A549 (cell line): ENCODE data around the gene HCCS. TPM values are rescaled to one million over a fixed set of nuclear protein-coding genes. Genes with fewer than 3 reads are reported as not detected.
"Not testable (repeated sequence)": the region's sequence is repeated elsewhere in the genome, so short reads cannot be mapped to it uniquely, and the experiment has no call there.

Source experiments
- ATAC-seq, 2 experiments: fragments of 200-7000 bp in 1 of 2; fragments of >200 bp in 1 of 2; cut with Nextera tagmentation in 1 of 2; cut with Tn5 transposase in 1 of 2; 3 replicates each; pipeline versions ENCODE4 v1.8.0 to v1.9.1; 2018 to 2020; ENCODE audit warnings: mild to moderate bottlenecking in 1 of 2, moderate library complexity in 1 of 2
- CTCF ChIA-PET: fragments of 300-600 bp; sonication (Branson Sonifier 250); formaldehyde crosslinking; extraction: SDS; loops from one replicate; lab custom pipeline; 2021; ENCODE audit warnings: antibody characterized with exemption, inconsistent platforms; lab: Yijun Ruan, JAX
- POLR2A ChIA-PET: fragments of 350-600 bp; formaldehyde crosslinking; extraction: SDS; loops from one replicate; lab custom pipeline; 2021; ENCODE audit warnings: antibody characterized with exemption, inconsistent platforms; lab: Yijun Ruan, JAX
- DNase-seq, 2 experiments: peaks; one replicate each; pipeline versions ENCODE4 v3.0.0 to v3.0.0-alpha.2; 2011 to 2016; ENCODE audit warnings: low read depth in 1 of 2, low spot score in 1 of 2
- FAIRE-seq: peaks from 2 replicates; lab custom pipeline; 2011; peaks lifted over from hg19 to GRCh38; lab: Jason Lieb, UNC
- H3K27ac ChIP-seq, 2 experiments: fragments of >200 bp; sonication (Bioruptor Twin); formaldehyde crosslinking; 3 replicates each; pipeline ENCODE4 v1.5.1; 2016 to 2017
- H3K4me1 ChIP-seq: fragments of >200 bp; sonication (Bioruptor Twin); formaldehyde crosslinking; 3 replicates; pipeline ENCODE4 v1.6.1; 2016
- H3K4me2 ChIP-seq: fragments of >200 bp; sonication (Bioruptor Twin); formaldehyde crosslinking; 3 replicates; pipeline ENCODE4 v1.6.1; 2016
- H3K4me3 ChIP-seq: fragments of >200 bp; sonication (Bioruptor Twin); formaldehyde crosslinking; 3 replicates; pipeline ENCODE4 v1.5.1; 2016
- H3K9me3 ChIP-seq: fragments of >200 bp; sonication (Bioruptor Twin); formaldehyde crosslinking; 3 replicates; pipeline ENCODE4 v1.6.1; 2016
- BCL3 ChIP-seq: fragments of >200 bp; sonication (Bioruptor Twin); formaldehyde crosslinking; IDR thresholded peaks from 3 replicates; pipeline ENCODE4 v1.6.1; 2016
- CHD4 ChIP-seq: fragments of 200-600 bp; sonication (generic); IDR thresholded peaks from 2 replicates; pipeline ENCODE4 v1.6.1; 2016; ENCODE audit warnings: antibody characterized with exemption, mild to moderate bottlenecking, borderline replicate concordance
- EHMT2 ChIP-seq: fragments of 200-600 bp; sonication (generic); IDR thresholded peaks from 2 replicates; pipeline ENCODE4 v1.6.1; 2016; ENCODE audit warnings: antibody characterized with exemption, low read depth, mild to moderate bottlenecking, moderate library complexity
- EP300 ChIP-seq, 2 experiments: fragments of >200 bp; sonication (Bioruptor Twin); formaldehyde crosslinking; IDR thresholded peaks; 2 replicates in 1 of 2; 3 replicates in 1 of 2; pipeline ENCODE4 v1.6.1; 2016 to 2017
- ESRRA ChIP-seq: fragments of 150-350 bp; IDR thresholded peaks from 2 replicates; pipeline ENCODE4 v1.6.1; 2014; ENCODE audit warnings: mild to moderate bottlenecking, low read length, borderline replicate concordance
- FOSL2 ChIP-seq, 2 experiments: fragments of 450-650 bp in 1 of 2; fragments of >200 bp in 1 of 2; sonication (Bioruptor Twin) in 1 of 2; formaldehyde crosslinking; IDR thresholded peaks; 2 replicates each; pipeline versions ENCODE4 v1.5.0 to v1.6.1; 2016 to 2020; ENCODE audit warnings: mild to moderate bottlenecking in 1 of 2, moderate library complexity in 1 of 2
- GATA3 ChIP-seq: IDR thresholded peaks from 2 replicates; pipeline ENCODE4 v1.6.1; 2012; ENCODE audit warnings: borderline replicate concordance
- HDAC2 ChIP-seq: fragments of 200-600 bp; sonication (generic); IDR thresholded peaks from 2 replicates; pipeline ENCODE4 v1.6.1; 2016
- HES2 ChIP-seq: fragments of >200 bp; sonication (Bioruptor Twin); formaldehyde crosslinking; IDR thresholded peaks from 2 replicates; pipeline ENCODE4 v1.6.1; 2016
- HEYL ChIP-seq: fragments of 250-450 bp; sonication (Bioruptor Pico); IDR thresholded peaks from 2 replicates; pipeline ENCODE4 v1.8.0; 2021; ENCODE audit warnings: mild to moderate bottlenecking, moderate library complexity
- JUNB ChIP-seq: fragments of >200 bp; sonication (Bioruptor Twin); formaldehyde crosslinking; IDR thresholded peaks from 2 replicates; pipeline ENCODE4 v1.6.1; 2016
- KDM1A ChIP-seq: fragments of 200-600 bp; sonication (generic); IDR thresholded peaks from 2 replicates; pipeline ENCODE4 v1.6.1; 2016; ENCODE audit warnings: low read depth, mild to moderate bottlenecking
- NR3C1 ChIP-seq: fragments of >200 bp; sonication (Bioruptor Twin); formaldehyde crosslinking; IDR thresholded peaks from 3 replicates; pipeline ENCODE4 v1.6.1; 2017
- RAD21 ChIP-seq, 2 experiments: fragments of >200 bp in 1 of 2; sonication (Bioruptor Twin) in 1 of 2; formaldehyde crosslinking in 1 of 2; IDR thresholded peaks in 1 of 2; conservative IDR thresholded peaks in 1 of 2; 2 replicates in 1 of 2; 3 replicates in 1 of 2; pipeline ENCODE4 v1.6.1; 2012 to 2018; ENCODE audit warnings: inconsistent platforms in 1 of 2
- ZC3H11A ChIP-seq: fragments of 450-650 bp; IDR thresholded peaks from 2 replicates; pipeline ENCODE4 v1.6.1; 2014; ENCODE audit warnings: antibody characterized with exemption, mild to moderate bottlenecking
- ZNF302 ChIP-seq: fragments of 250-450 bp; sonication (Bioruptor Pico); IDR thresholded peaks from 2 replicates; pipeline ENCODE4 v1.9.0; 2021; ENCODE audit warnings: inconsistent platforms, mild to moderate bottlenecking, moderate library complexity
- WGBS: methylation state at CpG from one replicate; pipeline ENCODE4 v1.1.6; 2017; ENCODE audit errors: missing lambda C conversion rate; 5-methylcytosine and 5-hydroxymethylcytosine counted together
- polyA plus RNA-seq, 4 experiments: library from polyadenylated mRNA; depleted of rRNA in 3 of 4; stranded (reverse); fragments of >200 nt; fragmentation: RNase III in 1 of 4; extraction: RNeasy Plus Mini Kit Qiagen cat#74134 plus additional on column Dnase treatment in 1 of 4; gene quantifications; 2 replicates in 3 of 4; 3 replicates in 1 of 4; pipeline ENCODE4 v1.2.3, GENCODE V29; 2011 to 2017

The HCCS gene
- polyA plus RNA-seq, 2 of the 4 experiments (the other 2 are of a cell fraction) = 46.6 to 61.2 TPM

- CTCF ChIA-PET, H3K4me1 ChIP-seq, H3K4me2 ChIP-seq, H3K9me3 ChIP-seq, ATAC-seq, H3K27ac ChIP-seq, FAIRE-seq, POLR2A ChIA-PET, DNase-seq, H3K4me3 ChIP-seq: not testable (repeated sequence)
- WGBS = over 99% methylated on average over 3 of the region's 6 CpGs
These were observed 12.0 kb downstream of the HCCS start for GRCh38 chrX:11123087-11123486.

GRCh38 chrX:11124112-11124511 lies 13.0 kb downstream of the HCCS start:
- Histone ChIP-seq H3K9me3 (no peaks in the 10 kb centered on the region), H3K4me3 (no peak overlapping the region), H3K4me2 (no peak overlapping the region), H3K4me1 (no peaks in the 10 kb centered on the region), H3K27ac (no peak overlapping the region)
- ATAC-seq (no peak), DNase-seq (no peak), FAIRE-seq (no peak)
- CTCF ChIA-PET = no interaction called here
- WGBS = 77% methylated on average over 2 of the region's 2 CpGs
- TF ChIP-seq HES2 (no peak), HEYL (no peak), FOSL2 (IDR thresholded peaks at IDR 0.05) (no peak), FOSL2 (CRISPR knock-in tag; IDR thresholded peaks at IDR 0.05) (no peak), EHMT2 (no peak), CHD4 (no peak)
- POLR2A ChIA-PET = no interaction called here

- DNase-seq (no peak), ATAC-seq (no peak), FAIRE-seq (no peak)
- H3K4me2 ChIP-seq = no peak overlapping the region
- TF ChIP-seq EHMT2 (no peak), BCL3 (no peak)
- ChIA-PET POLR2A (no interaction called here), CTCF (interaction anchor here (1.5 kb wide), 1 partner anchor 935 kb away, joined by 4 read pairs; no protein-coding TSS in a partner anchor)
- no peak overlapping the region for H3K4me3 ChIP-seq
- WGBS = 94% methylated on average over 5 of the region's 5 CpGs
- H3K4me1 ChIP-seq = no peaks in the 10 kb centered on the region
- no peak overlapping the region for H3K27ac ChIP-seq
- no peaks in the 10 kb centered on the region for H3K9me3 ChIP-seq
These were observed 13.9 kb downstream of the HCCS start for GRCh38 chrX:11125060-11125459.

GRCh38 chrX:11129534-11130105 lies 18.5 kb downstream of the HCCS start:
- H3K4me2 ChIP-seq = no peak overlapping the region
- WGBS = 62% methylated on average over 5 of the region's 5 CpGs
- ATAC-seq (no peak), DNase-seq (no peak), FAIRE-seq (no peak)
- POLR2A ChIA-PET = no interaction called here
- H3K4me3 ChIP-seq = no peak overlapping the region
- H3K9me3 ChIP-seq = no peaks in the 10 kb centered on the region
- CTCF ChIA-PET = no interaction called here
- no peak overlapping the region for H3K27ac ChIP-seq
- TF ChIP-seq EP300 (IDR thresholded peaks at IDR 0.05) = no peak
- no peak for TF ChIP-seq CHD4
- TF ChIP-seq NR3C1 = no peak
- no peak for TF ChIP-seq RAD21 (conservative IDR thresholded peaks at IDR 0.05 in 1 of 2, IDR thresholded peaks at IDR 0.05 in 1 of 2)
- TF ChIP-seq ZNF302 (CRISPR knock-in tag) = no peak
- no peak for TF ChIP-seq GATA3
- no peaks in the 10 kb centered on the region for H3K4me1 ChIP-seq

- H3K4me2 ChIP-seq = no peak overlapping the region
- FAIRE-seq = no peak
- CTCF ChIA-PET = no interaction called here
- H3K4me1 ChIP-seq = no peaks in the 10 kb centered on the region
- no peak for ATAC-seq
- TF ChIP-seq ZNF302 (CRISPR knock-in tag) = no peak
- no peak for TF ChIP-seq ESRRA
- TF ChIP-seq GATA3 = no peak
- no peak for TF ChIP-seq JUNB
- no peak for TF ChIP-seq ZC3H11A
- TF ChIP-seq HEYL = no peak
- TF ChIP-seq HES2 = no peak
- TF ChIP-seq HDAC2 = no peak
- TF ChIP-seq KDM1A = no peak
- no peaks in the 10 kb centered on the region for H3K9me3 ChIP-seq
- 84% methylated on average over 3 of the region's 3 CpGs for WGBS
- H3K4me3 ChIP-seq = no peak overlapping the region
- POLR2A ChIA-PET = no interaction called here
- no peak for DNase-seq
- H3K27ac ChIP-seq = no peak overlapping the region
These were observed 19.0 kb downstream of the HCCS start for GRCh38 chrX:11130136-11130535.
